IPS-NIHi7 (cell line): ENCODE data around the gene ASRGL1.
"Not testable (repeated sequence)": the region's sequence is repeated elsewhere in the genome, so short reads cannot be mapped to it uniquely, and the experiment has no call there.

Source experiments
- DNase-seq: peaks from one replicate; pipeline ENCODE4 v3.0.0; 2012; ENCODE audit warnings: mixed read lengths; ENCODE audit errors: extremely low spot score

ASRGL1 gene

GRCh38 chr11:62352355-62353336, 15.4 kb downstream of the ASRGL1 start:
- no peak for DNase-seq

DNA sequence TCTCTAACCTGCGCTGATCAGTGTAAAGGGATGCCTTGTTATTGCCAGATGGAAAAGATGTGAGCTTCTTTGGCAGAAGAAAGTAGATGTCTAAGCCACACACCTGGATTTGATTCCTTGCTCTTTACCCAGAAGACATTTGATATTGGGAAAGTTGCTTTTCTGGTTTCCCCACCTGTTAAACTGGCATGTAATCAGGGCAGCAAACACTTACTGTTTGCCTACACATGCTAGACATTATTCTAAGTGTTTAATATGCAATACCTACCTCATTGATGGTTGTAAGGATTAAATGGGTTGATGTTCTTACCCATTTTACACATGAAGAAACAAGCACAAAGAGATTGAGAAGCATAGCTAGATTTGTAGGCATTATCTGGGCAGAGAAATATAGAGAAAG, 16.6 kb downstream of the ASRGL1 start:
- no peak for DNase-seq

DNA sequence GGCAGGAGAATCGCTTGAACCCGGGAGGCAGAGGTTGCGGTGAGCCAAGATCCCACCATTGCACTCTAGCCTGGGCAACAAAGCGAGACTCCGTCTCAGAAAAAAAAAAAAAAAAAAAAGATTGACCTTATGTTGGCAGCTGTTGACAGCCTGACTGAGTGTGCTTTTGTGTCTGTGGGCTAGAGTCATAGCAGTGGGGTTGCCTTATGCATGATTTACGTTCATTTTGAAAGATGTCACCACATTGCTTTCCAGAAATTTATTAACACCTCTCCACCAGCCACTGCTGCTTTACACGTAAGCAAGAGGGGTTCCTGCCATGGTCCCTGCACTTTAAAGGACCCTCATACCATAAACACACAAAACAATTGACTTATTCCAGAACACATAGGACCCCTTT, 21.0 kb downstream of the ASRGL1 start:
- no peak for DNase-seq

- no peak for DNase-seq
Measured at GRCh38 chr11:62359475-62359874, 22.2 kb downstream of the ASRGL1 start.

DNA sequence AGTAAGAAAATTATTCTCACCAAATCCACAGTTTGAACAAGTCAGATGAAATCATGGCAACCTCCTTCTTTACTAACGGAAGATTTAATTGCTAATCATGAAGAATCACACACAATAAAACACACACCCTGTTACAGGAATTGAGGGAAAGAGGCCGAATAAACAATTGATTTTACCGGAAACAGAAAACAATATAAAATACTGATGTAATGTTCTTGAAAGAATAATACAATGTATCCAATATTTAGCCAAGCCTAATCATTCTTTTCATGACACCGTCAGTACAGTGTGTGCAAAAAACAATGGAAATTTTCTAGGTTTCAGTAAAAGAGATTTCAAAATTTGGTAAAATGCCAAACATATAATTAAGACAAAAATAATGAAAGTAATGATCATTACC, 23.4 kb downstream of the ASRGL1 start:
- DNase-seq = no peak

DNA sequence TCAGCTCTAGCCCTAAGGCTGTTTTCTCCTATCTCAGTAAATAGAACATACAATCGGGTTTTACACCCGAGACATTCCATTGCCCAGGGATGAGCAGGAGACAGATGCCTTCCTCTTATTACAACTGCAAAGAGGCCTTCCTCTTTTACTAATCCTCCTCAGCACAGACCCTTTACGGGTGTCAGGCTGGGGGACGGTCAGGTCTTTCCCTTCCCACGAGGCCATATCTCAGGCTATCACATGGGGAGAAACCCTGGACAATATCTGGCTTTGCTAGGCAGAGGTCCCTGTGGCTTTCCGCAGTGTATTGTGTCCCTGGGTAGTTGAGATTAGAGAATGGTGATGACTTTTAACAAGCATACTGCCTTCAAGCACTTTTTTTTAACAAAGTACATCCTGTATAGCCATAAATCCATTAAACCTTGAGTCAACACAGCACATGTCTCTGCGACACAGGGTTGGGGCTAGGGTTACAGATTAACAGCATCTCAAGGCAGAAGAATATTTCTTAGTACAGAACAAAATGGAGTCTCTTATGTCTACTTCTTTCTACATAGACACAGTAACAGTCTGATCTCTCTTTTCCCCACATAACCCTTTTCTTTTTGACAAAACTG, 31.7 kb downstream of the ASRGL1 start:
- not testable (repeated sequence) for DNase-seq

DNA sequence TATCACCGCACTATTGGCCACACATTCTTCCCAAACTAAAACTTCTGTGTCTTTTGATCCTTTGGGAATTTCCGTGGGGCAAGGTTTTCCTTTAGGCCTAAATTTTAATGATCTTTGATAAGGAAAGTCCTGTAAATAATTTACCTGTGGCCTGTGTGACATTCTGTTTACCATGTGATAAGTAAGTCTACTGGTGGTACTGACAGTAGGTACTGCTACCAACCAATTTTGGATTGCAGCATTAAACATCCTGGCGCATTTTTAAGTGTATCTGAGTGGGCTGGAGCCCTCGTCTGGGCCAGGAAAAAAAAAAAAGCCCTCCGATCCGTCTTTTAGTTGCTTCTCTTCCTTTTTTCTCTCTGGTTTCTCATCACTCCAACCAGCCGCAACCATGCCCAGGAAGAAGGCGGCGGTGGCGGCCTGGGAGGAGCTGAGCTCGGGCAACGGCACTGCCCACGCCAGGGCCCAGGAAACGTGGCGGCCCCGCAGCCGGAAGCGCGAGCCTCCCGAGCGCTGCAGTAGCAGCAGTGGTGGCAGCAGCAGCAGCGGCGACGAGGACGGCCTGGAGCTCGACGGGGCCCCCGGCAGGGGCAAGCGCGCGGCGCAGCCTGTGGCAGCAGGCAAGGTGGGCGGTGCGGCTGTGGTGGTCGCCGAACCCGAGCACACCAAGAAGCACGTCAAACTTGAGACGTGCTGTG, 33.6 kb downstream of the ASRGL1 start:
- no peak for DNase-seq

DNA sequence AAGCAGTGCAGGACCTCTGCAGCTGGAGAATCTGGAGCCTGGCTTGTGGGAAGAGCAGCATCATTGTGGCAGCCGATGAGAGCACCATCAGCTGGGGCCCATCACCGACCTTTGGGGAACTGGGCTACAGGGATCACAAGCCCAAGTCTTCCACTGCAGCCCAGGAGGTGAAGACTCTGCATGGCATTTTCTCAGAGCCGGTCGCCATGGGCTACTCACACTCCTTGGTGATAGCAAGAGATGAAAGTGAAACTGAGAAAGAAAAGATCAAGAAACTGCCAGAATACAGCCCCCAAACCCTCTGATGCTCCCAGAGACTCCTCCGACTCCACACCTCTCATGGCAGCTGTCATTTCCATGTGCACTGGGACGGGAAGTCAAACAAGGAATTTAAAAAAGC, 35.6 kb downstream of the ASRGL1 start:
- DNase-seq = no peak

- no peak for DNase-seq
Measured at GRCh38 chr11:62373464-62374119, 36.3 kb downstream of the ASRGL1 start.

DNA sequence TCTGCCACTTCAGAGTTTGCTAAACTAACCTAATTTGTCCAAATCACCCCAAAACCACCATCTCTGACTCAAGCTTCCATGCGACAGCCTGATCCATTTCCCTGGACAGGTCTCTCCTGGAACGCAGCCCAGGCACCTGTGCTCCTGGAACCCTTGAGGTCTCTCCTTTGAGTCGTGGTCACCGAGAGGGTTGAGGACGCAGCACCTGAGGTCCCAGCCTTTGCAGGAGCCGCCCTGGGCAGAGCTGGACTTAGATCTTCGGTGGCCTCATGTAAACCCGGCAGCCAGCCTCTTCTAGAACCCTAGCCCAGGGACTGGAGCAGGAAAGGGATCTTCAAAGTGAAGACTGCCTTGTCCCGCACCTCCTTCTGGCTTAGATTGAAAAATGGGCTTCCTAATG, 37.6 kb downstream of the ASRGL1 start:
- no peak for DNase-seq

- not testable (repeated sequence) for DNase-seq
Measured at GRCh38 chr11:62378459-62379063, 41.3 kb downstream of the ASRGL1 start.

DNA sequence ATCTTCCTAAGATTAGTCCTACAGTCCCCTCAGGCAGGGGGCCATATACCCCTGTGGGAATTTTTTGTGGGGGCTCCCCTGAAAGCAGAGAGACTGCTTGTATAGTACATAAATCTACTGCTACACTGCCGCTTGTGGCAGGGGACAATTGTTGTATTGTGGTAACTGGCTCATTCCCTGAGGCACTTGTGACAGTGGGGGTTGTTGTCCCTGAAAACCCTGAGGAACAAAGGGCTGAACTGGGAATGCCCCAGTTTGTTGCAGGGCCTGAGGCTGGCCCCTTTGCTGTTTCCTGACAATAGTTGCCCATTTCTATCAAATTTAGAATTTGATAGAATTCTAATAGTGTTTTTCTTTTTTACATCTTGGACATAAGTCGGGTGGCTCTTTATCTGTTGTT, 42.3 kb downstream of the ASRGL1 start:
- DNase-seq = not testable (repeated sequence)

DNA sequence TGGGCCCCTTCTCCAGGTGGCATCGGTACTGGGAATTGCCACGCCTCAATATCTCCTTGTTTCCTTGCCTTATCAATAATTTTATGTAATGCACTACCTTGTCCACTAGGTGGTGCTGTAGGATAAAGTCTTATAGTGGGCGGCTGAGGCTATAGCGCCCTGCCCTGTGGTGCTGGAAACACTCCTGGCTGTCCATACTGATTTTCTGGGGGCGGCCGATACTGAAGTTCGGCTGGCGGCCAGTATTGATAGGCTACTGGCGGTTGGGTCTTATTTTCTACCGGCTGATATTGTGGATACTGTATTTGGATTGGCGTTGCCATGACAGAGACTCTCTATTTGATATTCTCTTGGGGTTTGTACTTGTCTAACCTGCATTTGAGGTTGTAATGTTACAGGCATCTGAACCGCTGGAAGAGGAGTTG, 43.6 kb downstream of the ASRGL1 start:
- peak; percentile 62 for DNase-seq

DNA sequence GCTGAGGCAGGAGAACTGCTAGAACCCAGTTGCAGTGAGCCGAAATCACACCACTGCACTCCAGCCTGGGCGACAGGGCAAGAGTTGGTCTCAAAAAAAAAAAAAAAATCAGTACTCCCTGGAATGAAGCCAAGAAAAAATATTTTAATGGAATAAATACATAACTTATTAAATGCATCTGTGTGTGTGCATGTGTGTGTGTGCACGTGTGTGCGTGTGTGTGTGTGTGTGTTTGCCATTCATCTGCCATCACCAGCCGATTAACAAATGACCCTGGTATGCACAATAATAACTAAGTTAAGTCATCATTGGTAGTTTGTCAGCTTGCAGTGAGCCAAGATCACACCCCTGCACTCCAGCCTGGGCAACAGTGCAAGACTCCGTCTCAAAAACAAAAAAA, 46.6 kb downstream of the ASRGL1 start:
- no peak for DNase-seq

- DNase-seq = not testable (repeated sequence)
Measured at GRCh38 chr11:62386083-62386482, 48.8 kb downstream of the ASRGL1 start.

- no peak for DNase-seq
Measured at GRCh38 chr11:62387381-62387780, 50.1 kb downstream of the ASRGL1 start.

DNA sequence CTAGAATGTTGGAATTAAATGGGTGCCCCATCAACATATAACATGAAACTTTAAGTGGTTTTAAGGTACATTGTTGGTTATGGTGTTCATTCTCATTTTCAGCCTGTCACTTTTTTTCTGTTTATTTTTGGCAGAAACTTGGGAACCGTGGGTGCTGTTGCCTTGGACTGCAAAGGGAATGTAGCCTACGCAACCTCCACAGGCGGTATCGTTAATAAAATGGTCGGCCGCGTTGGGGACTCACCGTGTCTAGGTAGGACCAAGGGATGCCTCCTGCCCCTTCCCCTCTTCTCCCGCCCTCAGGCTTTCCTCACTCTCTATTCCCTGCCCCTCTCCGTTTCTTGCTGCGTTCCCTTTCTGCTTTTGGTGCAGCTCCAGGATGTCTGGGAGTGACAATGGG, 51.8 kb downstream of the ASRGL1 start:
- DNase-seq = no peak

GRCh38 chr11:62390237-62390636, 53.0 kb downstream of the ASRGL1 start:
- peak; percentile 3 for DNase-seq

DNA sequence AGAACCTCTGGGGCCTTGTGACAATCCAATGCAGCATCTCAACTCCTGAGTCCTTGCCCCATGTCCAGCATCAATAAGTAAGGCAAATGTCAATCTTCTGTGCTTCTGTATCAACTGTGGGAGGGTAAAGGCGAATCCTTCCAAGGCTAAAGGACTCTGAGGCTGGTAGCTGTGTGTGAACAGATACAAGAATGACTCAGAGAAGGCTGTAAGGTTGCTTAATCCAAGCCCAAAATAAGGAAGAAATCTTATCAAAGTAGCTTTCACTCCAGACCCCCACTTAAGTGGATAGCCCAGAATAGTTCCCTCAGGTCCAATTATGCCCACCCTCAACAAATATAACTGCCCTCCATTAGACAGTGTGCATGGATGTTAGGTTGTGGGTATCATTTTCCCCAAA, 53.5 kb downstream of the ASRGL1 start:
- peak; percentile 2 for DNase-seq

DNA sequence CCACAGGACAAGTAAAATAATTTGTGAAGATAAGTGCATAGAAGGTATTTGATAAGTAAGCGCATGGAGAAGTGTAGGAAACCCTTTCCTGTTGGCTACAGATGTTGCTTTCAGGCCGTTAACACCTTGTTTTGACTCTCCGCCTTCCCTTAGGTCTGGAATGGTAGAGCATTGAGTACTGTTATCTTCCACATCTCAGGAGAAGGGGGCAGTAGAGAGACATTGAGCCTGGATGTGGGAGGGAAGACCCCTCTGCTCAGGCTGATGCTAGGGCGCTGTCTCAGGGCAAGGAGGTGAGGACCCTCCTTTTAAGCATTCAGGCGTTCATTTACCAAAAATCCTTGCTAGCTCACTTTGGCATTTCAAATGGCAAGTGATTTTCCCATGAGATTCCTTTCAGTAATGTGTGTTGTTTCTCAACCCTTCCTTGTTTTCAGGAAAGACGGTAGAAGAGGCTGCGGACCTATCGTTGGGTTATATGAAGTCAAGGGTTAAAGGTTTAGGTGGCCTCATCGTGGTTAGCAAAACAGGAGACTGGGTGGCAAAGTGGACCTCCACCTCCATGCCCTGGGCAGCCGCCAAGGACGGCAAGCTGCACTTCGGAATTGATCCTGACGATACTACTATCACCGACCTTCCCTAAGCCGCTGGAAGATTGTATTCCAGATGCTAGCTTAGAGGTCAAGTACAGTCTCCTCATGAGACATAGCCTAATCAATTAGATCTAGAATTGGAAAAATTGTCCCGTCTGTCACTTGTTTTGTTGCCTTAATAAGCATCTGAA, 54.6 kb downstream of the ASRGL1 start:
- peak; percentile 51 for DNase-seq

GRCh38 chr11:62392506-62392905, 55.3 kb downstream of the ASRGL1 start:
- no peak for DNase-seq
